A549 (cell line): Measurements from ENCODE around the gene STOML2. TPM values are rescaled to one million over a fixed set of nuclear protein-coding genes. Genes with fewer than 3 reads are reported as not detected.
A peak's percentile ranks its signal among the peaks of the same experiment; 100 is the strongest.

Experiments used
- ATAC-seq, 2 experiments: fragments of 200-7000 bp in 1 of 2; fragments of >200 bp in 1 of 2; cut with Nextera tagmentation in 1 of 2; cut with Tn5 transposase in 1 of 2; 3 replicates each; pipeline versions ENCODE4 v1.8.0 to v1.9.1; 2018 to 2020; ENCODE audit warnings: mild to moderate bottlenecking in 1 of 2, moderate library complexity in 1 of 2
- CTCF ChIA-PET: fragments of 300-600 bp; sonication (Branson Sonifier 250); formaldehyde crosslinking; extraction: SDS; loops from one replicate; lab custom pipeline; 2021; ENCODE audit warnings: antibody characterized with exemption, inconsistent platforms; lab: Yijun Ruan, JAX
- POLR2A ChIA-PET: fragments of 350-600 bp; formaldehyde crosslinking; extraction: SDS; loops from one replicate; lab custom pipeline; 2021; ENCODE audit warnings: antibody characterized with exemption, inconsistent platforms; lab: Yijun Ruan, JAX
- DNase-seq, 2 experiments: peaks; one replicate each; pipeline versions ENCODE4 v3.0.0 to v3.0.0-alpha.2; 2011 to 2016; ENCODE audit warnings: low read depth in 1 of 2, low spot score in 1 of 2
- FAIRE-seq: peaks from 2 replicates; lab custom pipeline; 2011; peaks lifted over from hg19 to GRCh38; lab: Jason Lieb, UNC
- H3K27ac ChIP-seq, 2 experiments: fragments of >200 bp; sonication (Bioruptor Twin); formaldehyde crosslinking; 3 replicates each; pipeline ENCODE4 v1.5.1; 2016 to 2017
- H3K4me1 ChIP-seq: fragments of >200 bp; sonication (Bioruptor Twin); formaldehyde crosslinking; 3 replicates; pipeline ENCODE4 v1.6.1; 2016
- H3K4me2 ChIP-seq: fragments of >200 bp; sonication (Bioruptor Twin); formaldehyde crosslinking; 3 replicates; pipeline ENCODE4 v1.6.1; 2016
- H3K4me3 ChIP-seq: fragments of >200 bp; sonication (Bioruptor Twin); formaldehyde crosslinking; 3 replicates; pipeline ENCODE4 v1.5.1; 2016
- H3K9me3 ChIP-seq: fragments of >200 bp; sonication (Bioruptor Twin); formaldehyde crosslinking; 3 replicates; pipeline ENCODE4 v1.6.1; 2016
- BHLHE40 ChIP-seq: IDR thresholded peaks from 2 replicates; pipeline ENCODE4 v1.6.1; 2012; ENCODE audit warnings: low read depth, low read length, inconsistent platforms
- CBX2 ChIP-seq: fragments of 200-600 bp; sonication (generic); IDR thresholded peaks from 2 replicates; pipeline ENCODE4 v1.6.1; 2016; ENCODE audit warnings: low read depth, mild to moderate bottlenecking, borderline replicate concordance
- CBX8 ChIP-seq: fragments of 200-600 bp; sonication (generic); IDR thresholded peaks from 2 replicates; pipeline ENCODE4 v1.6.1; 2016
- CEBPB ChIP-seq, 2 experiments: fragments of >200 bp in 1 of 2; sonication (Bioruptor Twin) in 1 of 2; formaldehyde crosslinking in 1 of 2; IDR thresholded peaks; 2 replicates each; pipeline ENCODE4 v1.6.1; 2012 to 2016
- EHF ChIP-seq: fragments of 250-450 bp; sonication (Bioruptor Pico); IDR thresholded peaks from 2 replicates; pipeline ENCODE4 v1.5.0; 2020; ENCODE audit warnings: mild to moderate bottlenecking
- ESRRA ChIP-seq: fragments of 150-350 bp; IDR thresholded peaks from 2 replicates; pipeline ENCODE4 v1.6.1; 2014; ENCODE audit warnings: mild to moderate bottlenecking, low read length, borderline replicate concordance
- GATA3 ChIP-seq: IDR thresholded peaks from 2 replicates; pipeline ENCODE4 v1.6.1; 2012; ENCODE audit warnings: borderline replicate concordance
- HDAC2 ChIP-seq: fragments of 200-600 bp; sonication (generic); IDR thresholded peaks from 2 replicates; pipeline ENCODE4 v1.6.1; 2016
- HES2 ChIP-seq: fragments of >200 bp; sonication (Bioruptor Twin); formaldehyde crosslinking; IDR thresholded peaks from 2 replicates; pipeline ENCODE4 v1.6.1; 2016
- HEYL ChIP-seq: fragments of 250-450 bp; sonication (Bioruptor Pico); IDR thresholded peaks from 2 replicates; pipeline ENCODE4 v1.8.0; 2021; ENCODE audit warnings: mild to moderate bottlenecking, moderate library complexity
- HMGXB4 ChIP-seq: fragments of 250-450 bp; sonication (Bioruptor Pico); IDR thresholded peaks from 2 replicates; pipeline ENCODE4 v1.5.0; 2021; ENCODE audit warnings: mild to moderate bottlenecking, moderate library complexity, borderline replicate concordance
- HOXA7 ChIP-seq: fragments of 250-450 bp; sonication (Bioruptor Pico); IDR thresholded peaks from 2 replicates; pipeline ENCODE4 v1.5.0; 2020; ENCODE audit warnings: mild to moderate bottlenecking, moderate library complexity
- HOXB5 ChIP-seq: fragments of 250-450 bp; sonication (Bioruptor Pico); IDR thresholded peaks from 2 replicates; pipeline ENCODE4 v1.5.0; 2020; ENCODE audit warnings: mild to moderate bottlenecking, moderate library complexity
- KDM5A ChIP-seq: fragments of 200-600 bp; sonication (generic); IDR thresholded peaks from 2 replicates; pipeline ENCODE4 v1.6.1; 2016; ENCODE audit warnings: antibody characterized with exemption, mild to moderate bottlenecking
- MAX ChIP-seq: IDR thresholded peaks from 2 replicates; pipeline ENCODE4 v1.6.1; 2012
- NPAS2 ChIP-seq: fragments of 250-450 bp; sonication (Bioruptor Pico); IDR thresholded peaks from 2 replicates; pipeline ENCODE4 v1.8.0; 2022; ENCODE audit warnings: mild to moderate bottlenecking, moderate library complexity, borderline replicate concordance
- POLR2A ChIP-seq: IDR thresholded peaks from 2 replicates; pipeline ENCODE4 v1.6.1; 2012; ENCODE audit warnings: mild to moderate bottlenecking, low read length
- POLR2AphosphoS2 ChIP-seq: conservative IDR thresholded peaks from 2 replicates; pipeline ENCODE4 v1.6.1; 2012; ENCODE audit warnings: low read length, improper control_type of control experiment, inconsistent platforms
- RAD21 ChIP-seq, 2 experiments: fragments of >200 bp in 1 of 2; sonication (Bioruptor Twin) in 1 of 2; formaldehyde crosslinking in 1 of 2; IDR thresholded peaks in 1 of 2; conservative IDR thresholded peaks in 1 of 2; 2 replicates in 1 of 2; 3 replicates in 1 of 2; pipeline ENCODE4 v1.6.1; 2012 to 2018; ENCODE audit warnings: inconsistent platforms in 1 of 2
- RARB ChIP-seq: fragments of 250-450 bp; sonication (Bioruptor Pico); IDR thresholded peaks from 2 replicates; pipeline ENCODE4 v1.8.0; 2021; ENCODE audit warnings: mild to moderate bottlenecking, moderate library complexity
- RCOR1 ChIP-seq: fragments of 150-350 bp; IDR thresholded peaks from 2 replicates; pipeline ENCODE4 v1.6.1; 2014; ENCODE audit warnings: antibody characterized with exemption, low read length, low read depth
- REST ChIP-seq: fragments of 200-600 bp; sonication (generic); IDR thresholded peaks from 2 replicates; pipeline ENCODE4 v1.6.1; 2016; ENCODE audit warnings: antibody characterized with exemption, mild to moderate bottlenecking, moderate library complexity
- RNF2 ChIP-seq: fragments of 200-600 bp; sonication (generic); IDR thresholded peaks from 2 replicates; pipeline ENCODE4 v1.6.1; 2016; ENCODE audit warnings: low read depth, mild to moderate bottlenecking, antibody characterized with exemption, moderate library complexity, borderline replicate concordance
- SMC3 ChIP-seq: fragments of >200 bp; sonication (Bioruptor Twin); formaldehyde crosslinking; IDR thresholded peaks from 3 replicates; pipeline ENCODE4 v1.6.1; 2018; ENCODE audit warnings: inconsistent platforms
- WGBS: methylation state at CpG from one replicate; pipeline ENCODE4 v1.1.6; 2017; ENCODE audit errors: missing lambda C conversion rate; 5-methylcytosine and 5-hydroxymethylcytosine counted together
- polyA plus RNA-seq, 4 experiments: library from polyadenylated mRNA; depleted of rRNA in 3 of 4; stranded (reverse); fragments of >200 nt; fragmentation: RNase III in 1 of 4; extraction: RNeasy Plus Mini Kit Qiagen cat#74134 plus additional on column Dnase treatment in 1 of 4; gene quantifications; 2 replicates in 3 of 4; 3 replicates in 1 of 4; pipeline ENCODE4 v1.2.3, GENCODE V29; 2011 to 2017

Gene STOML2
- polyA plus RNA-seq, 2 of the 4 experiments (the other 2 are of a cell fraction): 189 to 196 TPM

- DNase-seq: no peak
- CTCF ChIA-PET: interaction anchor here (0.7 to 7.1 kb wide), 4 partner anchors 9 to 37 kb away, joined by 3 to 41 read pairs (median 4); partner anchors contain the start of gene PIGO
- no peaks in the 10 kb centered on the region for H3K9me3 ChIP-seq
- H3K4me1 ChIP-seq: no peaks in the 10 kb centered on the region
- TF ChIP-seq KDM5A: no peak
- no peak for TF ChIP-seq RARB (CRISPR knock-in tag)
- TF ChIP-seq GATA3: no peak
- no peak for TF ChIP-seq EHF (CRISPR knock-in tag)
- TF ChIP-seq MAX: no peak
- no peak for TF ChIP-seq NPAS2 (CRISPR knock-in tag)
- no peak for TF ChIP-seq RCOR1
- no peak for TF ChIP-seq RAD21 (conservative IDR thresholded peaks at IDR 0.05 in 1 of 2, IDR thresholded peaks at IDR 0.05 in 1 of 2)
- no peak for TF ChIP-seq HMGXB4 (CRISPR knock-in tag)
- no peak for TF ChIP-seq POLR2AphosphoS2
- TF ChIP-seq HES2: no peak
- TF ChIP-seq ESRRA: no peak
- TF ChIP-seq CEBPB (IDR thresholded peaks at IDR 0.05): no peak
- TF ChIP-seq HOXB5: no peak
- TF ChIP-seq, all 56 proteins: peak for 0
- no peak overlapping the region for H3K4me3 ChIP-seq
- ATAC-seq (no peak), FAIRE-seq (no peak)
- H3K27ac ChIP-seq: no peak overlapping the region
- WGBS: 95% methylated on average over 10 of the region's 10 CpGs
- POLR2A ChIA-PET: no interaction called here
- H3K4me2 ChIP-seq: no peak overlapping the region
These were observed 43.5 kb downstream of the STOML2 start for GRCh38 chr9:35059438-35059837.

- no peak for DNase-seq
- Histone ChIP-seq H3K4me2 (no peak overlapping the region), H3K27ac (no peak overlapping the region), H3K9me3 (no peaks in the 10 kb centered on the region)
- 94% methylated on average over 8 of the region's 8 CpGs for WGBS
- POLR2A ChIA-PET: interaction anchor here (3.4 kb wide), 1 partner anchor 15 kb away, joined by 16 read pairs; the partner anchor contains the start of gene VCP
- no peak for TF ChIP-seq HMGXB4 (CRISPR knock-in tag)
- 0 out of 2 replicates have a peak, but pooled peaks have one; percentile 67 for TF ChIP-seq POLR2AphosphoS2
- TF ChIP-seq BHLHE40: no peak
- TF ChIP-seq, all 56 proteins: peak for 1
- no peak for ATAC-seq
- FAIRE-seq: no peak
- CTCF ChIA-PET: interaction anchor here (1.1 to 1.6 kb wide), 3 partner anchors 13 to 158 kb away, joined by 3 to 8 read pairs (median 4); partner anchors contain the start of gene VCP
- no peaks in the 10 kb centered on the region for H3K4me1 ChIP-seq
- no peak overlapping the region for H3K4me3 ChIP-seq
These were observed 45.7 kb downstream of the STOML2 start for GRCh38 chr9:35057271-35057620.

GRCh38 chr9:35056571-35057270, 46.2 kb downstream of the STOML2 start:
- FAIRE-seq (no peak), DNase-seq (no peak), ATAC-seq (peak in 1 of 2 experiments; percentile 43; a peak in 4 of 6 replicates)
- ChIA-PET CTCF (interaction anchor here (0.6 to 1.6 kb wide), 4 partner anchors 13 to 157 kb away, joined by 3 to 8 read pairs (median 4); partner anchors contain the start of gene VCP), POLR2A (interaction anchor here (1.0 to 3.4 kb wide), 2 partner anchors 15 to 23 kb away, joined by 3 to 16 read pairs; partner anchors contain the start of genes FANCG and VCP)
- Histone ChIP-seq H3K4me1 (no peaks in the 10 kb centered on the region), H3K27ac (no peak overlapping the region), H3K9me3 (no peaks in the 10 kb centered on the region), H3K4me3 (no peak overlapping the region), H3K4me2 (no peak overlapping the region)
- 91% methylated on average over 8 of the region's 9 CpGs for WGBS
- no peak for TF ChIP-seq POLR2AphosphoS2
- no peak for TF ChIP-seq HOXB5
- no peak for TF ChIP-seq SMC3
- TF ChIP-seq RARB (CRISPR knock-in tag): no peak
- TF ChIP-seq CBX2: no peak
- TF ChIP-seq HDAC2: no peak
- TF ChIP-seq POLR2A: no peak
- no peak for TF ChIP-seq HOXA7 (CRISPR knock-in tag)
- TF ChIP-seq RNF2: no peak
- no peak for TF ChIP-seq HES2
- TF ChIP-seq HEYL (CRISPR knock-in tag): no peak
- TF ChIP-seq CBX8: no peak
- TF ChIP-seq REST: no peak
